ENCODE data around the gene WASHC1.
"Not testable (repeated sequence)": the region's sequence is repeated elsewhere in the genome, so short reads cannot be mapped to it uniquely, and the experiment has no call there.

Gene WASHC1

DNA sequence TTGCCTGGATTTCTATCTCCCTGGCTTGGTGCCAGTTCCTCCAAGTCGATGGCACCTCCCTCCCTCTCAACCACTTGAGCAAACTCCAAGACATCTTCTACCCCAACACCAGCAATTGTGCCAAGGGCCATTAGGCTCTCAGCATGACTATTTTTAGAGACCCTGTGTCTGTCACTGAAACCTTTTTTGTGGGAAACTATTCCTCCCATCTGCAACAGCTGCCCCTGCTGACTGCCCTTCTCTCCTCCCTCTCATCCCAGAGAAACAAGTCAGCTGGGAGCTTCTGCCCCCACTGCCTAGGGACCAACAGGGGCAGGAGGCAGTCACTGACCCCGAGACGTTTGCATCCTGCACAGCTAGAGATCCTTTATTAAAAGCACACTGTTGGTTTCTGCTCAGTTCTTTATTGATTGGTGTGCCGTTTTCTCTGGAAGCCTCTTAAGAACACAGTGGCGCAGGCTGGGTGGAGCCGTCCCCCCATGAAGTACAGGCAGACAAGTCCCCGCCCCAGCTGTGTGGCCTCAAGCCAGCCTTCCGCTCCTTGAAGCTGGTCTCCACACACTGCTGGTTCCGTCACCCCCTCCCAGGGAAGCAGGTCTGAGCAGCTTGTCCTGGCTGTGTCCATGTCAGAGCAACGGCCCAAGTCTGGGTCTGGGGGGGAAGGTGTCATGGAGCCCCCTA, 15.0 kb downstream of the WASHC1 start:
- DNase-seq (ENCODE audit: extremely low read depth in 1 of 2, low read depth in 1 of 2) = not testable (repeated sequence)

DNA sequence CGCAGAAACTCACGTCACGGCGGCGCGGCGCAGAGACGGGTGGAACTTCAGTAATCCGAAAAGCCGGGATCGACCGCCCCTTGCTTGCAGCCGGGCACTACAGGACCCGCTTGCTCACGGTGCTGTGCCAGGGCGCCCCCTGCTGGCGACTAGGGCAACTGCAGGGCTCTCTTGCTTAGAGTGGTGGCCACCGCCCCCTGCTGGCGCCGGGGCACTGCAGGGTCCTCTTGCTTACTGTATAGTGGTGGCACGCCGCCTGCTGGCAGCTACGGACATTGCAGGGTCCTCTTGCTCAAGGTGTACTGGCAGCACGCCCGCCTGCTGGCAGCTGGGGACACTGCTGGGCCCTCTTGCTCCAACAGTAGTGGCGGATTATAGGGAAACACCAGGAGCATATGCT, 18.1 kb downstream of the WASHC1 start:
- DNase-seq (ENCODE audit: extremely low read depth in 1 of 2, low read depth in 1 of 2) = peak; percentile 27 to 35

DNA sequence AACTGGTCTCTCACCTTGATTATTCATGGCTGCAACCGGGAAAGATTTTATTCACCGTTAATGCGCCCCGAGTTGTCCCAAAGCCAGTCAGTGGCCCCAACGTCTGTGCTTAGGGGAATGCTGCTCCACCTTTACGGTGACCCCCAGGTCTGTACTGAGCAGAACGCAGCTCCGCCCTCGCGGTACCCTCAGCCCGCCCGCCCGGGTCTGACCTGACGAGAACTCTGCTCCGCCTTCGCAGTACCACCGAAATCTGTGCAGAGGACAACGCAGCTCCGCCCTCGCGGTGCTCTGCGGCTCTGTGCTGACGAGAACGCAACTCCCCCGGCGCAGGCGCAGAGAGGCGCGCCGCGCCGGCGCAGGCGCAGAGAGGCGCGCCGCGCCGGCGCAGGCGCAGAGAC, 18.6 kb downstream of the WASHC1 start:
- not testable (repeated sequence) for DNase-seq (ENCODE audit: extremely low read depth in 1 of 2, low read depth in 1 of 2)

DNA sequence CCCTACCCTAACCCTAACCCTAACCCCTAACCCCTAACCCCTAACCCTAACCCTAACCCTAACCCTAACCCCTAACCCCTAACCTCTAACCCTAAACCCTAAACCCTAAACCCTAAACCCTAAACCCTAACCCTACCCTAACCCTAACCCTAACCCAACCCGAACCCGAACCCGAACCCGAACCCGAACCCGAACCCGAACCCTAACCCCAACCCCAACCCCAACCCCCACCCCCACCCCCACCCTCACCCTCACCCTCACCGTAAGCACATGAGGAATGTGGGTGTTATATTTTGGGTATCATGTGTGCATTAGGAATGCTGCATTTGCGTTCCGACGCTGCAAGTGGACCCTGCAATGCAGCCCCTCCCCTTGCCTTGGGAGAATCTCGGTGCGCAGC, 19.0 kb downstream of the WASHC1 start:
- not testable (repeated sequence) for DNase-seq (ENCODE audit: extremely low read depth in 1 of 2, low read depth in 1 of 2)

Data from activated CD8-positive, alpha-beta memory T cell treated with anti-CD3 and anti-CD28 coated beads for 1 hour (primary cell).